K562 (cell line): ENCODE data around the gene NAXE. TPM values are rescaled to one million over a fixed set of nuclear protein-coding genes. Genes with fewer than 3 reads are reported as not detected.

Experiments
- CCAR2 ChIP-seq: fragments of 200-400 bp; formaldehyde crosslinking; IDR thresholded peaks from 2 replicates; pipeline ENCODE4 v1.6.1; 2017; ENCODE audit warnings: mild to moderate bottlenecking, low read depth, low read length
- CREBBP ChIP-seq: IDR thresholded peaks from one replicate; pipeline ENCODE4 v1.6.1; 2012; ENCODE audit warnings: low read depth, mild to moderate bottlenecking, control low read depth, inconsistent platforms, low read length
- POLR3A ChIP-seq: IDR thresholded peaks from 2 replicates; pipeline ENCODE4 v1.6.1; 2011; ENCODE audit warnings: borderline replicate concordance, mild to moderate bottlenecking, moderate library complexity; ENCODE audit not compliant: insufficient read length, insufficient read depth; ENCODE audit errors: extremely low read depth
- RAD21 ChIP-seq, 2 experiments: fragments of 250-450 bp in 1 of 2; fragments of 450-650 bp in 1 of 2; sonication (Bioruptor Pico) in 1 of 2; formaldehyde crosslinking in 1 of 2; IDR thresholded peaks in 1 of 2; conservative IDR thresholded peaks in 1 of 2; 2 replicates each; pipeline versions ENCODE4 v1.4.0 to v1.8.0; 2020 to 2022; ENCODE audit warnings: mild to moderate bottlenecking in 2 of 2, moderate library complexity in 1 of 2
- RBM15 ChIP-seq: fragments of 200-400 bp; formaldehyde crosslinking; IDR thresholded peaks from 2 replicates; pipeline ENCODE4 v1.6.1; 2018; ENCODE audit warnings: mild to moderate bottlenecking, low read length, moderate library complexity; ENCODE audit not compliant: insufficient read depth
- RCOR1 ChIP-seq, 2 experiments: IDR thresholded peaks; 2 replicates each; pipeline ENCODE4 v1.6.1; 2012; ENCODE audit warnings: low read depth in 2 of 2, low read length in 2 of 2, borderline replicate concordance in 1 of 2, improper control_type of control experiment in 1 of 2
- TEAD1 ChIP-seq, 2 experiments: fragments of 450-650 bp in 1 of 2; sonication (generic) in 1 of 2; formaldehyde crosslinking; IDR thresholded peaks; 2 replicates each; pipeline versions ENCODE4 v1.4.0 to v1.8.0; 2020 to 2022; ENCODE audit warnings: mild to moderate bottlenecking in 2 of 2, missing genetic modification reagents in 1 of 2
- polyA plus RNA-seq, 8 experiments: library from polyadenylated mRNA; depleted of rRNA in 4 of 8; stranded (reverse) in 5 of 8; unstranded in 3 of 8; fragments of >200 nt; fragmentation: Nextera tagmentation in 2 of 8; fragmentation: Illumina TruSeq in 1 of 8; extraction: Ambion mirVana in 2 of 8; extraction: Trizol in 1 of 8; gene quantifications; 2 replicates each; pipeline versions ENCODE4 v1.2.1 to v1.2.3, GENCODE V29; 2011 to 2014; ENCODE audit warnings: inconsistent platforms in 1 of 8, missing spikeins in 1 of 8
- total RNA-seq, 7 experiments: library from RNA; depleted of rRNA in 6 of 7; stranded (reverse); fragments of >200 nt in 6 of 7; fragmentation: Illumina TruSeq in 2 of 7; extraction: Trizol in 2 of 7; gene quantifications; 2 replicates each; pipeline versions ENCODE4 v1.2.1 to v1.2.3, GENCODE V29; 2011 to 2021; ENCODE audit warnings: low replicate concordance in 1 of 7
- TF ChIP-seq, protein P1 (sequence below): sonication (generic); formaldehyde crosslinking; IDR thresholded peaks from 2 replicates; pipeline ENCODE4 v1.8.1; 2023; ENCODE audit warnings: missing genetic modification reagents, mild to moderate bottlenecking, borderline replicate concordance
- TF ChIP-seq, protein P2 (sequence below), 2 experiments: IDR thresholded peaks in 1 of 2; conservative IDR thresholded peaks in 1 of 2; 2 replicates each; pipeline ENCODE4 v1.6.1; 2016; ENCODE audit warnings: low read depth in 2 of 2, mild to moderate bottlenecking in 1 of 2, missing compliant biosample characterization in 1 of 2, missing genetic modification characterization in 1 of 2, moderate library complexity in 1 of 2
- TF ChIP-seq, protein P3 (sequence below): fragments of 250-450 bp; sonication (Bioruptor Pico); IDR thresholded peaks from 2 replicates; pipeline ENCODE4 v1.4.0; 2020
- TF ChIP-seq, protein P4 (sequence below): fragments of 450-650 bp; formaldehyde crosslinking; IDR thresholded peaks from 2 replicates; pipeline ENCODE4 v1.4.0; 2020; ENCODE audit warnings: mild to moderate bottlenecking
- TF ChIP-seq, protein P5 (sequence below): sonication (generic); formaldehyde crosslinking; IDR thresholded peaks from 2 replicates; pipeline ENCODE4 v1.9.0; 2022; ENCODE audit warnings: mild to moderate bottlenecking, missing genetic modification reagents

The NAXE gene
- total and polyA plus RNA-seq, 9 of the 15 experiments (the other 6 are each of a cell fraction or from before 2014, with no cell fraction given), result 27.3 to 137 (median 90.0) TPM

DNA sequence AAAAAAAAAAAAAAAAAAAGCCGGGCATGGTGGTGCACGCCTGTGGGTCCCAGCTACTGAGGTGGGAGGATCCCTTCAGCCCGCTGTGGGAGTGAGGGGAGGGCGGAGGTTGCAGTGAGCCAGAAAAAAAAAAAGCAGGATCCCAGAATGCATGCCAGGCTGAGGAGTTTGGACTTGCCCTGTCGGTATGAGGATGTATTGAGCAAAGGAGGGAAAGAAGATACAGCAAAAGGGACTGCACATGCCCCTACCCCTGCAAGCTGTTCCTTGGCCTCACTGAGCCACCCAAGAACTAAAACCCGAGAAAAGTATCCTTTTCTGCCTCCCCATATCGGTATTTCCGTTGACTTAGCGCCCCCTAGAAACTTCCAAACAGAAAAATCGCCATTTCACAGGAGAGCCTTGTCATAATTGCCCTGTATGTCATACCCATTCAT is 11.0 kb downstream of the NAXE start (continued):
- TF ChIP-seq, protein P1, sequence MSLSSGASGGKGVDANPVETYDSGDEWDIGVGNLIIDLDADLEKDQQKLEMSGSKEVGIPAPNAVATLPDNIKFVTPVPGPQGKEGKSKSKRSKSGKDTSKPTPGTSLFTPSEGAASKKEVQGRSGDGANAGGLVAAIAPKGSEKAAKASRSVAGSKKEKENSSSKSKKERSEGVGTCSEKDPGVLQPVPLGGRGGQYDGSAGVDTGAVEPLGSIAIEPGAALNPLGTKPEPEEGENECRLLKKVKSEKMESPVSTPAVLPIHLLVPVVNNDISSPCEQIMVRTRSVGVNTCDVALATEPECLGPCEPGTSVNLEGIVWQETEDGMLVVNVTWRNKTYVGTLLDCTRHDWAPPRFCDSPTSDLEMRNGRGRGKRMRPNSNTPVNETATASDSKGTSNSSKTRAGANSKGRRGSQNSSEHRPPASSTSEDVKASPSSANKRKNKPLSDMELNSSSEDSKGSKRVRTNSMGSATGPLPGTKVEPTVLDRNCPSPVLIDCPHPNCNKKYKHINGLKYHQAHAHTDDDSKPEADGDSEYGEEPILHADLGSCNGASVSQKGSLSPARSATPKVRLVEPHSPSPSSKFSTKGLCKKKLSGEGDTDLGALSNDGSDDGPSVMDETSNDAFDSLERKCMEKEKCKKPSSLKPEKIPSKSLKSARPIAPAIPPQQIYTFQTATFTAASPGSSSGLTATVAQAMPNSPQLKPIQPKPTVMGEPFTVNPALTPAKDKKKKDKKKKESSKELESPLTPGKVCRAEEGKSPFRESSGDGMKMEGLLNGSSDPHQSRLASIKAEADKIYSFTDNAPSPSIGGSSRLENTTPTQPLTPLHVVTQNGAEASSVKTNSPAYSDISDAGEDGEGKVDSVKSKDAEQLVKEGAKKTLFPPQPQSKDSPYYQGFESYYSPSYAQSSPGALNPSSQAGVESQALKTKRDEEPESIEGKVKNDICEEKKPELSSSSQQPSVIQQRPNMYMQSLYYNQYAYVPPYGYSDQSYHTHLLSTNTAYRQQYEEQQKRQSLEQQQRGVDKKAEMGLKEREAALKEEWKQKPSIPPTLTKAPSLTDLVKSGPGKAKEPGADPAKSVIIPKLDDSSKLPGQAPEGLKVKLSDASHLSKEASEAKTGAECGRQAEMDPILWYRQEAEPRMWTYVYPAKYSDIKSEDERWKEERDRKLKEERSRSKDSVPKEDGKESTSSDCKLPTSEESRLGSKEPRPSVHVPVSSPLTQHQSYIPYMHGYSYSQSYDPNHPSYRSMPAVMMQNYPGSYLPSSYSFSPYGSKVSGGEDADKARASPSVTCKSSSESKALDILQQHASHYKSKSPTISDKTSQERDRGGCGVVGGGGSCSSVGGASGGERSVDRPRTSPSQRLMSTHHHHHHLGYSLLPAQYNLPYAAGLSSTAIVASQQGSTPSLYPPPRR (CRISPR knock-in tag), result no peak
- TF ChIP-seq, protein P2, sequence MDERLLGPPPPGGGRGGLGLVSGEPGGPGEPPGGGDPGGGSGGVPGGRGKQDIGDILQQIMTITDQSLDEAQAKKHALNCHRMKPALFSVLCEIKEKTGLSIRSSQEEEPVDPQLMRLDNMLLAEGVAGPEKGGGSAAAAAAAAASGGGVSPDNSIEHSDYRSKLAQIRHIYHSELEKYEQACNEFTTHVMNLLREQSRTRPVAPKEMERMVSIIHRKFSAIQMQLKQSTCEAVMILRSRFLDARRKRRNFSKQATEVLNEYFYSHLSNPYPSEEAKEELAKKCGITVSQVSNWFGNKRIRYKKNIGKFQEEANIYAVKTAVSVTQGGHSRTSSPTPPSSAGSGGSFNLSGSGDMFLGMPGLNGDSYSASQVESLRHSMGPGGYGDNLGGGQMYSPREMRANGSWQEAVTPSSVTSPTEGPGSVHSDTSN (CRISPR knock-in tag; IDR thresholded peaks at IDR 0.05; ENCODE audit: low read depth), result no peak
- TF ChIP-seq, protein P2 (tag; conservative IDR thresholded peaks at IDR 0.05; ENCODE audit: low read depth), result no peak
- TF ChIP-seq, protein P3, sequence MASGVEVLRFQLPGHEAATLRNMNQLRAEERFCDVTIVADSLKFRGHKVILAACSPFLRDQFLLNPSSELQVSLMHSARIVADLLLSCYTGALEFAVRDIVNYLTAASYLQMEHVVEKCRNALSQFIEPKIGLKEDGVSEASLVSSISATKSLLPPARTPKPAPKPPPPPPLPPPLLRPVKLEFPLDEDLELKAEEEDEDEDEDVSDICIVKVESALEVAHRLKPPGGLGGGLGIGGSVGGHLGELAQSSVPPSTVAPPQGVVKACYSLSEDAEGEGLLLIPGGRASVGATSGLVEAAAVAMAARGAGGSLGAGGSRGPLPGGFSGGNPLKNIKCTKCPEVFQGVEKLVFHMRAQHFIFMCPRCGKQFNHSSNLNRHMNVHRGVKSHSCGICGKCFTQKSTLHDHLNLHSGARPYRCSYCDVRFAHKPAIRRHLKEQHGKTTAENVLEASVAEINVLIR (CRISPR knock-in tag), result no peak
- TF ChIP-seq, protein P4, sequence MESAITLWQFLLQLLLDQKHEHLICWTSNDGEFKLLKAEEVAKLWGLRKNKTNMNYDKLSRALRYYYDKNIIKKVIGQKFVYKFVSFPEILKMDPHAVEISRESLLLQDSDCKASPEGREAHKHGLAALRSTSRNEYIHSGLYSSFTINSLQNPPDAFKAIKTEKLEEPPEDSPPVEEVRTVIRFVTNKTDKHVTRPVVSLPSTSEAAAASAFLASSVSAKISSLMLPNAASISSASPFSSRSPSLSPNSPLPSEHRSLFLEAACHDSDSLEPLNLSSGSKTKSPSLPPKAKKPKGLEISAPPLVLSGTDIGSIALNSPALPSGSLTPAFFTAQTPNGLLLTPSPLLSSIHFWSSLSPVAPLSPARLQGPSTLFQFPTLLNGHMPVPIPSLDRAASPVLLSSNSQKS (CRISPR knock-in tag), result no peak
- TF ChIP-seq RCOR1 (IDR thresholded peaks at IDR 0.05; ENCODE audit: borderline replicate concordance in 1 of 2, low read depth in 2 of 2, low read length in 2 of 2) (0 out of 4 replicates have a peak, but pooled peaks of 1 of the 2 experiments have one; percentile 35), CREBBP (no peak), CCAR2 (no peak), RAD21 (CRISPR knock-in tag; conservative IDR thresholded peaks at IDR 0.05 in 1 of 2, IDR thresholded peaks at IDR 0.05 in 1 of 2) (peak; percentile 22 to 65; a peak in 2 of 4 replicates), RBM15 (no peak), POLR3A (no peak), TEAD1 (CRISPR knock-in tag; IDR thresholded peaks at IDR 0.05) (peak in 1 of 2 experiments; percentile 64; a peak in 2 of 4 replicates)
- TF ChIP-seq, protein P5, sequence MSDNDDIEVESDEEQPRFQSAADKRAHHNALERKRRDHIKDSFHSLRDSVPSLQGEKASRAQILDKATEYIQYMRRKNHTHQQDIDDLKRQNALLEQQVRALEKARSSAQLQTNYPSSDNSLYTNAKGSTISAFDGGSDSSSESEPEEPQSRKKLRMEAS (CRISPR knock-in tag), result no peak
